ENCODE data around the gene HS3ST1.

DNA sequence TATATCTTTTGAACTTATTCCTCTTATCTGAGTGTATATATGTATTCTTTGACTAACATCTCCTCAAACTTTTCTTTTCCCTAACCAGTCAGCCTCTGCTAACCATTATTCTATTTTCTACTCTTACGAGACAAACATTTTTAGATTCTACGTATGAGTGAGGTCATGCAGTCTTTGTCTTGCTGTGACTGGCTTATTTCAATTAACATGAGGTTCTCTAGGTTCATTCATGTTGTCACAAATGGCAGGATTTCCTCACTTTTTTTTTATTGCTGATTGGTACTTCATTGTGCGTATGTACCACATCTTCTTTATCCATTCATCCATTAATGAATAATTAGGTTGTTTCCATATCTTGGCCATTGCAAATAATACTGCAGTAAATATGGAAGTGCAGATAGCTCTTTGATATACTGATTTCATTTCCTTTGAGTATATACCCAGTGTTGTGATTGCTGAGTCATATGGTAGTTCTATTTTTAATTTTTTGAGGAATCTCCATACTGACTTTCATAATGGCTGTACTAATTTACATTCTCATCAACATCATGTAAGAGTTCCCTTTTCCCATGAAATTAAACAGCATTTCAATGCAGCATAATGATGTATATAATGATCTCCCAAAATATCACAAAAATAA lies 80.1 kb downstream of the HS3ST1 start:
- TF ChIP-seq, protein P1, sequence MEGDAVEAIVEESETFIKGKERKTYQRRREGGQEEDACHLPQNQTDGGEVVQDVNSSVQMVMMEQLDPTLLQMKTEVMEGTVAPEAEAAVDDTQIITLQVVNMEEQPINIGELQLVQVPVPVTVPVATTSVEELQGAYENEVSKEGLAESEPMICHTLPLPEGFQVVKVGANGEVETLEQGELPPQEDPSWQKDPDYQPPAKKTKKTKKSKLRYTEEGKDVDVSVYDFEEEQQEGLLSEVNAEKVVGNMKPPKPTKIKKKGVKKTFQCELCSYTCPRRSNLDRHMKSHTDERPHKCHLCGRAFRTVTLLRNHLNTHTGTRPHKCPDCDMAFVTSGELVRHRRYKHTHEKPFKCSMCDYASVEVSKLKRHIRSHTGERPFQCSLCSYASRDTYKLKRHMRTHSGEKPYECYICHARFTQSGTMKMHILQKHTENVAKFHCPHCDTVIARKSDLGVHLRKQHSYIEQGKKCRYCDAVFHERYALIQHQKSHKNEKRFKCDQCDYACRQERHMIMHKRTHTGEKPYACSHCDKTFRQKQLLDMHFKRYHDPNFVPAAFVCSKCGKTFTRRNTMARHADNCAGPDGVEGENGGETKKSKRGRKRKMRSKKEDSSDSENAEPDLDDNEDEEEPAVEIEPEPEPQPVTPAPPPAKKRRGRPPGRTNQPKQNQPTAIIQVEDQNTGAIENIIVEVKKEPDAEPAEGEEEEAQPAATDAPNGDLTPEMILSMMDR (conservative IDR thresholded peaks at IDR 0.05), result no peak
- TF ChIP-seq ZFX (IDR thresholded peaks at IDR 0.05), result no peak

Data from C4-2B (cell line).